SK-N-SH (cell line): ENCODE measurements around the gene IQCN. TPM values are rescaled to one million over a fixed set of nuclear protein-coding genes. Genes with fewer than 3 reads are reported as not detected.

Source experiments
- CTCF ChIA-PET: fragments of 300-600, 350-600 bp; formaldehyde crosslinking; extraction: SDS; loops from one replicate; lab custom pipeline; 2021; lab: Yijun Ruan, JAX
- POLR2A ChIA-PET: fragments of 350-600 bp; sonication (Branson Sonifier 250); formaldehyde crosslinking; extraction: SDS; loops from one replicate; lab custom pipeline; 2020; ENCODE audit warnings: antibody characterized with exemption, inconsistent platforms; lab: Yijun Ruan, JAX
- DNase-seq: peaks from one replicate; pipeline ENCODE4 v3.0.0; 2012
- H2AFZ ChIP-seq: fragments of 200-600 bp; sonication (generic); 2 replicates; pipeline ENCODE4 v1.8.1; 2016; ENCODE audit warnings: antibody characterized with exemption, mild to moderate bottlenecking, low read depth
- H3F3A ChIP-seq: fragments of 200-600 bp; sonication (generic); replicated peaks from 2 replicates; pipeline ENCODE3; 2016; ENCODE audit warnings: antibody characterized with exemption, mild to moderate bottlenecking; ENCODE audit not compliant: insufficient read depth
- H3K27ac ChIP-seq, 2 experiments: fragments of 200-500 bp in 1 of 2; fragments of 200-600 bp in 1 of 2; sonication (Bioruptor generic) in 1 of 2; sonication (generic), shearing (Covaris generic) in 1 of 2; 2 replicates each; pipeline versions ENCODE4 v1.5.1 to v1.6.1; 2014 to 2016; ENCODE audit warnings: low read depth in 2 of 2, inconsistent platforms in 1 of 2, low read length in 1 of 2, mild to moderate bottlenecking in 1 of 2, mixed read lengths in 1 of 2
- H3K27me3 ChIP-seq: fragments of 200-600 bp; sonication (generic), shearing (Covaris generic); 2 replicates; pipeline ENCODE4 v1.6.1; 2016; ENCODE audit warnings: mixed run types; ENCODE audit not compliant: insufficient read depth
- H3K36me3 ChIP-seq, 2 experiments: fragments of 200-500 bp in 1 of 2; fragments of 200-600 bp in 1 of 2; sonication (Bioruptor generic) in 1 of 2; sonication (generic) in 1 of 2; replicated peaks in 1 of 2; 2 replicates each; pipeline versions ENCODE3 to v1.5.1; 2014 to 2016; ENCODE audit warnings: low read length in 1 of 2, mild to moderate bottlenecking in 1 of 2; ENCODE audit not compliant: insufficient read depth in 2 of 2, control insufficient read depth in 1 of 2
- H3K4me1 ChIP-seq, 2 experiments: fragments of 200-500 bp in 1 of 2; fragments of 200-600 bp in 1 of 2; sonication (Bioruptor generic) in 1 of 2; sonication (generic), shearing (Covaris generic) in 1 of 2; 2 replicates each; pipeline versions ENCODE4 v1.5.1 to v1.6.1; 2014 to 2016; ENCODE audit warnings: low read depth in 1 of 2, low read length in 1 of 2, mixed run types in 1 of 2; ENCODE audit not compliant: insufficient read depth in 2 of 2, control insufficient read depth in 1 of 2
- H3K4me2 ChIP-seq: fragments of 200-600 bp; sonication (generic), shearing (Covaris generic); 2 replicates; pipeline ENCODE4 v1.6.1; 2017; ENCODE audit warnings: mixed run types
- H3K4me3 ChIP-seq, 2 experiments: fragments of 200-500 bp in 1 of 2; fragments of 200-600 bp in 1 of 2; sonication (Bioruptor generic) in 1 of 2; sonication (generic), shearing (Covaris generic) in 1 of 2; 2 replicates each; pipeline versions ENCODE4 v1.5.1 to v1.8.1; 2014 to 2016; ENCODE audit warnings: low read depth in 2 of 2, inconsistent platforms in 1 of 2, low read length in 1 of 2, mild to moderate bottlenecking in 1 of 2, mixed read lengths in 1 of 2, moderate library complexity in 1 of 2
- H3K79me2 ChIP-seq: fragments of 200-600 bp; sonication (generic); 2 replicates; pipeline ENCODE4 v1.8.1; 2017; ENCODE audit warnings: mild to moderate bottlenecking; ENCODE audit not compliant: insufficient read depth
- H3K9ac ChIP-seq: fragments of 200-600 bp; sonication (generic); 2 replicates; pipeline ENCODE4 v1.6.1; 2017; ENCODE audit warnings: mixed run types
- H3K9me2 ChIP-seq: fragments of 200-600 bp; sonication (generic); 2 replicates; pipeline ENCODE4 v1.6.1; 2017; ENCODE audit warnings: mixed run types
- H3K9me3 ChIP-seq: fragments of 200-600 bp; sonication (generic); 2 replicates; pipeline ENCODE4 v1.6.1; 2017; ENCODE audit warnings: mixed run types, mild to moderate bottlenecking, moderate library complexity
- H4K20me1 ChIP-seq: fragments of 200-600 bp; sonication (generic); 2 replicates; pipeline ENCODE4 v1.6.1; 2017; ENCODE audit warnings: mild to moderate bottlenecking, mixed run types; ENCODE audit not compliant: insufficient read depth
- CHD2 ChIP-seq: fragments of 150-350 bp; IDR thresholded peaks from 2 replicates; pipeline ENCODE4 v1.6.1; 2018; ENCODE audit warnings: low read length; ENCODE audit not compliant: partially characterized antibody
- CTCF ChIP-seq: fragments of 200-600 bp; sonication (generic); IDR thresholded peaks from 2 replicates; pipeline ENCODE4 v1.6.1; 2017; ENCODE audit warnings: antibody characterized with exemption, mild to moderate bottlenecking, moderate library complexity
- FOSL2 ChIP-seq: IDR thresholded peaks from 2 replicates; pipeline ENCODE4 v1.4.0; 2012; ENCODE audit warnings: low read depth, mild to moderate bottlenecking, moderate library complexity, borderline replicate concordance
- FOXM1 ChIP-seq: IDR thresholded peaks from 2 replicates; pipeline ENCODE4 v1.4.0; 2012; ENCODE audit warnings: low read depth, mild to moderate bottlenecking
- IRF3 ChIP-seq: fragments of 150-350 bp; IDR thresholded peaks from 2 replicates; pipeline ENCODE4 v1.6.1; 2016; ENCODE audit warnings: mild to moderate bottlenecking, low read depth, low read length
- JUND ChIP-seq: IDR thresholded peaks from 2 replicates; pipeline ENCODE4 v1.4.0; 2012
- NRF1 ChIP-seq: IDR thresholded peaks from 2 replicates; pipeline ENCODE4 v1.6.1; 2012; ENCODE audit warnings: low read depth, mild to moderate bottlenecking, low read length
- PBX3 ChIP-seq: IDR thresholded peaks from 2 replicates; pipeline ENCODE4; 2012
- REST ChIP-seq: IDR thresholded peaks from 2 replicates; pipeline ENCODE4 v1.6.1; 2012; ENCODE audit warnings: mild to moderate bottlenecking, low read depth, low read length, moderate library complexity
- SIN3A ChIP-seq: IDR thresholded peaks from 2 replicates; pipeline ENCODE4 v1.6.1; 2012; ENCODE audit warnings: low read depth, mild to moderate bottlenecking, low read length, moderate library complexity, borderline replicate concordance
- SMC3 ChIP-seq: IDR thresholded peaks from 2 replicates; pipeline ENCODE4 v1.6.1; 2012; ENCODE audit warnings: low read depth, low read length, improper control_type of control experiment
- TAF1 ChIP-seq: IDR thresholded peaks from 2 replicates; pipeline ENCODE4 v1.6.1; 2012; ENCODE audit warnings: low read depth, mild to moderate bottlenecking, low read length, moderate library complexity, borderline replicate concordance
- USF2 ChIP-seq: fragments of 150-350 bp; IDR thresholded peaks from 2 replicates; pipeline ENCODE4 v1.6.1; 2017; ENCODE audit warnings: antibody characterized with exemption, low read length, low read depth, borderline replicate concordance
- YY1 ChIP-seq: IDR thresholded peaks from 2 replicates; pipeline ENCODE4 v1.4.0; 2012; ENCODE audit warnings: low read depth, mild to moderate bottlenecking
- ZBTB33 ChIP-seq: IDR thresholded peaks from 2 replicates; pipeline ENCODE4 v1.4.0; 2012; ENCODE audit warnings: low read depth, borderline replicate concordance
- WGBS: methylation state at CpG from one replicate; pipeline ENCODE4 v1.1.6; 2017; ENCODE audit warnings: low lambda C conversion rate; 5-methylcytosine and 5-hydroxymethylcytosine counted together
- polyA plus RNA-seq, 3 experiments: library from polyadenylated mRNA; depleted of rRNA; stranded (reverse); fragments of >200 nt; gene quantifications; 2 replicates each; pipeline ENCODE4 v1.2.3, GENCODE V29; 2012

IQCN gene
- polyA plus RNA-seq, 1 of the 3 experiments (the other 2 are of a cell fraction) = 2.5 TPM

GRCh38 chr19:18313398-18313797, 39.1 kb upstream of the IQCN start:
- no peak overlapping the region for H3K27ac ChIP-seq
- H3K9ac ChIP-seq = no peak overlapping the region
- H3K79me2 ChIP-seq = peaks cover 11% of the 10 kb centered on the region; the same call in 1 of the 2 replicates
- H3K4me3 ChIP-seq = no peak overlapping the region
- no peaks in the 10 kb centered on the region for H3K27me3 ChIP-seq
- no peak overlapping the region for H2AFZ ChIP-seq
- no peaks in the 10 kb centered on the region for H3K9me3 ChIP-seq
- H3K9me2 ChIP-seq = no peaks in the 10 kb centered on the region
- peaks cover 6% of the 10 kb centered on the region for H3F3A ChIP-seq
- H3K4me2 ChIP-seq = no peak overlapping the region
- WGBS = 87% methylated on average over 2 of the region's 3 CpGs
- H4K20me1 ChIP-seq = no peaks in the 10 kb centered on the region
- DNase-seq = no peak
- ChIA-PET CTCF (interaction anchor here (1.5 to 9.7 kb wide), 2 partner anchors 9 to 33 kb away, joined by 6 to 103 read pairs; partner anchors contain the start of genes JUND and LSM4), POLR2A (no interaction called here)
- H3K4me1 ChIP-seq = peaks cover 0 to 7% of the 10 kb centered on the region in 2 experiments; a peak in 1 of 4 replicates
- TF ChIP-seq SMC3 (no peak), FOXM1 (no peak), USF2 (no peak), FOSL2 (no peak), CHD2 (no peak), IRF3 (no peak)
- TF ChIP-seq, all 33 proteins: peak for 0
- peaks cover 10 to 29% of the 10 kb centered on the region in 2 experiments for H3K36me3 ChIP-seq

GRCh38 chr19:18312092-18312534, 37.9 kb upstream of the IQCN start:
- ChIA-PET CTCF (interaction anchor here (1.5 to 9.7 kb wide), 2 partner anchors 10 to 32 kb away, joined by 6 to 103 read pairs; partner anchors contain the start of genes JUND and LSM4), POLR2A (no interaction called here)
- Histone ChIP-seq H3K4me2 (no peak overlapping the region), H4K20me1 (no peaks in the 10 kb centered on the region), H3K27me3 (no peaks in the 10 kb centered on the region), H3K9ac (no peak overlapping the region), H3K27ac (no peak overlapping the region), H3F3A (peaks cover 6% of the 10 kb centered on the region), H2AFZ (no peak overlapping the region), H3K4me3 (no peak overlapping the region), H3K79me2 (no peaks in the 10 kb centered on the region; the same call in 1 of the 2 replicates), H3K9me2 (no peaks in the 10 kb centered on the region), H3K36me3 (peaks cover 10 to 41% of the 10 kb centered on the region in 2 experiments), H3K9me3 (no peaks in the 10 kb centered on the region), H3K4me1 (no peaks in the 10 kb centered on the region)
- DNase-seq = no peak
- WGBS = 94% methylated on average over 8 of the region's 11 CpGs
- no peak for TF ChIP-seq YY1
- no peak for TF ChIP-seq SMC3
- no peak for TF ChIP-seq NRF1
- no peak for TF ChIP-seq PBX3
- TF ChIP-seq CTCF = no peak
- no peak for TF ChIP-seq ZBTB33
- no peak for TF ChIP-seq CHD2
- TF ChIP-seq JUND = no peak
- no peak for TF ChIP-seq TAF1
- TF ChIP-seq REST = no peak
- no peak for TF ChIP-seq FOXM1
- TF ChIP-seq SIN3A = no peak
